NCI-H2171 (cell line): ENCODE results near the gene WASF2.

ENCODE experiments used
- DNase-seq: peaks from one replicate; lab custom pipeline; 2025; lab: John Stamatoyannopoulos, UW

WASF2 gene

DNA sequence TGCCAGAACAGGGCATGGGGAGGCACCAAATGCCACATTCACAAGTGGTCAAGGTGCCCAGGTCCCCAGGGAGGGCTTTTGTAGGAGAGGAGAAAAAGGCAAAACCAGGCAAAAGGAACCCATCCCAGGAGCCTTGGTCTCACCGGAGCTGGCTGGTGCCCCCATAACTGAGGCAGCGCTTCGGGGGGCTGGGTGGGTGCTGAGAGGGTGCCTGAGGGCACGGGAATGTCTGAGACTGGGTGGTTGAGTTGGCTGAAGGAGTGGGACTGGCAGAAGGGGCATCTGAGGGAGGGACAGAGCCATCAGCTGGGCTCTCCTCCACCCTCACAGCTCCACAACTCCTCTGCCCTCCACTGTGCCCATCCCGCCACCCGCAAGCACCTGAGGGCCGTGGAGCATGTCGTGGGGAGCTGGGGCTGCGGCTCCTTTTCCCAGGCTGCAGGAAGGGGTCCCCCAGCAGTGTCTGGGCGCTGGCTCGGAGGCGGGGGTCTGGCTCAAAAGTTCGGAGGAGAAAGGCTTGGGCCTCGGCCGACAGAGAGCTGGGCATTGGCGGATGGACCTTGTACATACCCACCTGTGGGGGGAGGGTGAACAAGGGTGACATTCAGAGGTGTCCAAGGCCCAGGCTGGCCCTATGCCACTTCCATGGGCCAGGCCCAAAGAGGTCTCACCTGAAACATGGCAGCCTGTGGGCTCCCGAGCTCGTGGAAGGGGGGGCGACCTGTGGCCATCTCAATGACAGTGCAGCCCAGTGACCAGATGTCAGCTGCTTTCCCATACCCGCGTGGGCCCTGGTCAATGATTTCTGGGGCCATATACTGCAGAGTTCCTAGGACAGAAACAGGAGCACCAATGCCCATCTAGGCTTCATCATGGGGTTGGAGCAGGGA, 131.7 kb downstream of the WASF2 start:
- no peak for DNase-seq

DNA sequence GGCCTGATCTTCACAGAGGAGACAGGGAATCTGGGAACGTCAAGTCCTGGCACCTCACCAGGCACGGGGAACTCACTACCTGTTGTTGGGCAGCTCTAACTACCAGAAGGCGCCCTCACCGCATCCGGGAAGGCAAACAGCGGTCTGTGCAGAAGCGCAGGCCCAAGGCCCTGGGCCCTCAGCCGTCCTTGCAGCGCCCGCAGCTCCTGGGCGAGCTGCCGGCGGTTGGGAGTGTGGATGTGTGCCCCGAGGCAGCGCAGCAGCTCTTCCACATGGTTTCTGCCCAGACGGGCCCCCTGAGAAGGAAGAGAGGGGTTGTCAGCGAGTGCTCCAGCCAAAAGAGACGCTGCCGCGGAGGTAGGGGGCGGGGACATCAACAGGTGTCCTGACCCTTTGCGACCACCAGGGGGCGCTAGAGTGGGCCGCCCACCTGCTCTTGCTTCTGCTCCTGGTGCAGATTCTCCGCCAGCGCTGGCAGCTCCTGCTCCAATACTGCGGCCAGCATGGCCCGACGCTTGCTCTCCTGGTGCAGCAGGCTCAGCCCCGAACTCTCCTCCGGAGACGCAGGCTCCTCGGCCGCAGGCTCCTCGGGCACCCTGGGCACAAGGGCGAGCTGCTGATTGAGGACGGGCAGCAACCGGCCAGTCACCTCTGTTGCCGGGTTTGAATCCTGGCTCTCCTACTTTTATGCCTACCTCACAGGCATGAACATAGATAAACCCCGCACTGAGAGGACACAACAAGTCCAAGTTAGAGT, 132.5 kb downstream of the WASF2 start:
- DNase-seq, result peak; percentile 39

DNA sequence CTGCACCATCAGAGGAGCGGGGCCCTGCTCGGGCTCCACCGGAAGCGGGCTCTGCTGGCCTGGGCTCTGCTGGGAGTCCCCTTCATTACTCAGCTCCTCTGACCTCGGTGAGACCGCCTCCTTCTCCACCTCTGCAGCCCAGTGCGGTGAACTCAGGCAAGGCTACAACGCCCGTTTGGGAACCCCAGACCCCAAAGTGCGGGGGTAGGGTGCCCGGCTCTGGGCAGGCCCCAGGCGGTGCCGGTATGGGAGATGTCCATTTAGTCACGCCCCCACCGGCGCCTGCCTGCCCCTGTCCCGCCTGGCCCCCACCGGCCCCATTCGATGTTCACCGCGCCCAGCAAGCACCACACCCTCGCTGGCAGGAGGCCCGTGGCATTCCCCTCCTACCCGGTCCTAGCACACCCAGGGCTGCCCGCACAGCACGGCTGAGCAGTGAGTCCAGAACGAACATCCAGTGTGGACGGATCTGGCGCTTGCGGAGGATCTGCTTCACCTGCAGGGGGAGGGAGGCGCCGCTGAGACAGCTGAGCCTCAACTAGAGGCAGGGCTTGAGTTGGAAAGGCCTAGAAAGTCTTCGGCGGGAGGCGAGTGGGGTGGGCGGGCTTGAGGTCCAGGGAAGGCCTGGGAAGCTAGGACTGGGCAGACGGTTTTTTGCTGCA, 133.2 kb downstream of the WASF2 start:
- no peak for DNase-seq

DNA sequence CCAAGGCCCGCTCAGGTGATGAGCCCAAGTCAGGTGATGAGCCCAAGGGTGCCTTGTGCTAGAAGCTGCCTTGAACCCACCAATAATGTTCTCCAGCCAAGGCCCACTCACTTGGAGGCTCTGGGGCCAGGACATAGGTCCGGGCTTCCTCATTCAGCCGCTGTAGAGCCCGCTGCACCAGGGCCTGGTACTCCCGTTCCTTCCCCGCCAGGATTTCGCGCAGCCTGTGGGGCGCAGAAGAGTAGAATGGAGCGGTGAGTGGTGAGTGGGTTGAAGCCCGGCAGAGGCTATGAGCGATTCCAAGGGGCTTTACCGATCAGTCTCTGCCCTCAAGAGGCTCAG, 133.7 kb downstream of the WASF2 start:
- no peak for DNase-seq

DNA sequence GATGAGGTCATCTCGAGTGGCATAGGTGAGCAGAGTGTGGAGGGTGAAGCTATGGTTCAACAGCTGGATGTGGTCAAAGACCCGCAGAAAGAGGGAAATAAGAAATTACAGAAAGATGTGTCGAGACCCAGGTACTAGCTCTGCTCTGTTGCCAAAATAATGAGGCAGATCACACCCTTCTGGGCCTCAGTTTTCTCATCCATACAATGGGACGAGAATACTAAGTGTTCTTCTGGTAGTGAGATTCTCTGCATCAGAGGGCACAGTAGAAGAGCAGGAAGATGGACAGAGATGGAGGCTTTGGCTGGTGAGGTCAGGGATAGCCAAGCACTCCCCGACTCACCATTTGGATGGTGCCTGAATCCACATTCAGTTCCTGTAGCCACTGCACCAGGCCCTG, 134.3 kb downstream of the WASF2 start:
- DNase-seq, result no peak
